Skeletal muscle cell (primary cell): ENCODE results near the gene TST.

Experiments used
- DNase-seq: peaks from one replicate; pipeline ENCODE4 v3.0.0-alpha.2; 2010; ENCODE audit warnings: low read depth
- H3K4me3 ChIP-seq: 2 replicates; pipeline ENCODE4 v1.5.1; 2011; ENCODE audit warnings: low read depth, mild to moderate bottlenecking, control low read depth, low read length, moderate library complexity

TST gene

GRCh38 chr22:37036655-37037377 lies 17.6 kb upstream of the TST start:
- no peak for DNase-seq
- no peak overlapping the region for H3K4me3 ChIP-seq

- H3K4me3 ChIP-seq: no peak overlapping the region
- DNase-seq: no peak
These were observed 14.6 kb upstream of the TST start for GRCh38 chr22:37033605-37034430.

GRCh38 chr22:37032535-37033460 lies 13.6 kb upstream of the TST start:
- DNase-seq: no peak
- H3K4me3 ChIP-seq: no peak overlapping the region

- no peak for DNase-seq
- H3K4me3 ChIP-seq: no peak overlapping the region
These were observed 12.9 kb upstream of the TST start for GRCh38 chr22:37032134-37032534.

- DNase-seq: no peak
- H3K4me3 ChIP-seq: no peak overlapping the region
These were observed 11.5 kb upstream of the TST start for GRCh38 chr22:37030560-37031281.

GRCh38 chr22:37028692-37029674 lies 9.7 kb upstream of the TST start:
- no peak for DNase-seq

GRCh38 chr22:37027556-37027955 lies 8.3 kb upstream of the TST start:
- DNase-seq: no peak
- no peak overlapping the region for H3K4me3 ChIP-seq

More at GRCh38 chr22:37028692-37029674, 9.7 kb upstream of the TST start:
- no peak overlapping the region for H3K4me3 ChIP-seq

- DNase-seq: no peak
- no peak overlapping the region for H3K4me3 ChIP-seq
These were observed 7.1 kb upstream of the TST start for GRCh38 chr22:37026325-37026724.

- DNase-seq: no peak
- H3K4me3 ChIP-seq: no peak overlapping the region
These were observed 6.3 kb upstream of the TST start for GRCh38 chr22:37025500-37026070.

- no peak overlapping the region for H3K4me3 ChIP-seq
- no peak for DNase-seq
These were observed 5.3 kb upstream of the TST start for GRCh38 chr22:37024339-37025157.

GRCh38 chr22:37023743-37024338 lies 4.6 kb upstream of the TST start:
- DNase-seq: no peak

GRCh38 chr22:37022483-37023337 lies 3.5 kb upstream of the TST start:
- H3K4me3 ChIP-seq: no peak overlapping the region

More at GRCh38 chr22:37023743-37024338, 4.6 kb upstream of the TST start:
- H3K4me3 ChIP-seq: no peak overlapping the region

GRCh38 chr22:37021710-37022482 lies 2.6 kb upstream of the TST start:
- DNase-seq: no peak
- H3K4me3 ChIP-seq: no peak overlapping the region

More at GRCh38 chr22:37022483-37023337, 3.5 kb upstream of the TST start:
- DNase-seq: no peak

- no peak overlapping the region for H3K4me3 ChIP-seq
- DNase-seq: no peak
These were observed 1.8 kb upstream of the TST start for GRCh38 chr22:37021041-37021440.

- no peak for DNase-seq
- peak overlapping the region; percentile 83 for H3K4me3 ChIP-seq
These were observed 889 bp upstream of the TST start for GRCh38 chr22:37020192-37020479.
